ENCODE measurements around the gene PAX6. TPM values are rescaled to one million over a fixed set of nuclear protein-coding genes. Genes with fewer than 3 reads are reported as not detected.
"Not testable (repeated sequence)": the region's sequence is repeated elsewhere in the genome, so short reads cannot be mapped to it uniquely, and the experiment has no call there.

The PAX6 gene
- total RNA-seq, 2 donors from 2014 or later, result 0.68 TPM; not detected in 1

- Histone ChIP-seq H3K27ac (no peak overlapping the region), H3K4me3 (no peak overlapping the region), H3K27me3 (replicated peaks; ENCODE audit: insufficient read depth) (no peaks in the 10 kb centered on the region), H3K9me3 (no peaks in the 10 kb centered on the region), H3K36me3 (no peaks in the 10 kb centered on the region), H3K4me1 (ENCODE audit: control insufficient read depth in 1 of 2, low read depth in 2 of 2) (no peaks in the 10 kb centered on the region)
- no peak for DNase-seq (ENCODE audit: low spot score)
- no peak for ATAC-seq (ENCODE audit: insufficient number of reproducible peaks, low FRiP score, low read depth)
- TF ChIP-seq CTCF (IDR thresholded peaks at IDR 0.05), result no peak
Measured at GRCh38 chr11:31764261-31764660, 46.9 kb downstream of the PAX6 start.

GRCh38 chr11:31763296-31763695, 47.8 kb downstream of the PAX6 start:
- DNase-seq (ENCODE audit: low spot score), result no peak
- no peak for ATAC-seq (ENCODE audit: insufficient number of reproducible peaks, low FRiP score, low read depth)
- Histone ChIP-seq H3K27ac (no peak overlapping the region), H3K27me3 (replicated peaks; ENCODE audit: insufficient read depth) (no peaks in the 10 kb centered on the region), H3K4me1 (ENCODE audit: control insufficient read depth in 1 of 2, low read depth in 2 of 2) (no peaks in the 10 kb centered on the region), H3K4me3 (no peak overlapping the region), H3K36me3 (no peaks in the 10 kb centered on the region), H3K9me3 (no peaks in the 10 kb centered on the region)
- no peak for TF ChIP-seq CTCF (IDR thresholded peaks at IDR 0.05)

- Histone ChIP-seq H3K27ac (no peak overlapping the region), H3K4me3 (no peak overlapping the region), H3K9me3 (no peaks in the 10 kb centered on the region), H3K4me1 (ENCODE audit: control insufficient read depth in 1 of 2, low read depth in 2 of 2) (peaks cover 4 to 9% of the 10 kb centered on the region in 2 donors), H3K36me3 (no peaks in the 10 kb centered on the region), H3K27me3 (replicated peaks; ENCODE audit: insufficient read depth) (no peaks in the 10 kb centered on the region)
- DNase-seq (ENCODE audit: low spot score) (no peak), ATAC-seq (ENCODE audit: insufficient number of reproducible peaks, low FRiP score, low read depth) (no peak)
- no peak for TF ChIP-seq CTCF (IDR thresholded peaks at IDR 0.05)
Measured at GRCh38 chr11:31761636-31762035, 49.5 kb downstream of the PAX6 start.

GRCh38 chr11:31757260-31757835, 53.8 kb downstream of the PAX6 start:
- H3K4me1 ChIP-seq (ENCODE audit: control insufficient read depth in 1 of 2, low read depth in 2 of 2), result peaks cover 8 to 13% of the 10 kb centered on the region in 2 donors
- no peaks in the 10 kb centered on the region for H3K36me3 ChIP-seq
- H3K9me3 ChIP-seq, result no peaks in the 10 kb centered on the region
- no peak overlapping the region for H3K27ac ChIP-seq
- H3K4me3 ChIP-seq, result no peak overlapping the region
- no peaks in the 10 kb centered on the region for H3K27me3 ChIP-seq (replicated peaks; ENCODE audit: insufficient read depth)
- DNase-seq (ENCODE audit: low spot score) (no peak), ATAC-seq (ENCODE audit: insufficient number of reproducible peaks, low FRiP score, low read depth) (no peak)
- TF ChIP-seq CTCF (IDR thresholded peaks at IDR 0.05), result no peak

- H3K27ac ChIP-seq, result no peak overlapping the region
- no peaks in the 10 kb centered on the region for H3K36me3 ChIP-seq
- H3K4me1 ChIP-seq (ENCODE audit: control insufficient read depth in 1 of 2, low read depth in 2 of 2), result no peaks in the 10 kb centered on the region
- ATAC-seq (ENCODE audit: insufficient number of reproducible peaks, low FRiP score, low read depth) (no peak), DNase-seq (ENCODE audit: low spot score) (no peak)
- no peak overlapping the region for H3K4me3 ChIP-seq
- no peaks in the 10 kb centered on the region for H3K27me3 ChIP-seq (replicated peaks; ENCODE audit: insufficient read depth)
- TF ChIP-seq CTCF (IDR thresholded peaks at IDR 0.05), result no peak
- no peaks in the 10 kb centered on the region for H3K9me3 ChIP-seq
Measured at GRCh38 chr11:31747581-31747980, 63.5 kb downstream of the PAX6 start.

GRCh38 chr11:31740731-31741368, 70.3 kb downstream of the PAX6 start:
- not testable (repeated sequence) for H3K9me3 ChIP-seq; H3K27me3 ChIP-seq (replicated peaks; ENCODE audit: insufficient read depth); ATAC-seq (ENCODE audit: insufficient number of reproducible peaks, low FRiP score, low read depth); H3K4me1 ChIP-seq (ENCODE audit: control insufficient read depth in 1 of 2, low read depth in 2 of 2); DNase-seq (ENCODE audit: low spot score); H3K4me3 ChIP-seq; H3K36me3 ChIP-seq; H3K27ac ChIP-seq
